A673 (cell line): ENCODE results near the gene ITGA6. TPM values are rescaled to one million over a fixed set of nuclear protein-coding genes. Genes with fewer than 3 reads are reported as not detected.

Experiments
- BruUV-seq: library from RNA; stranded (reverse); fragments of 400-500 nt; replicated peaks from 2 replicates; lab custom pipeline; 2021; lab: Mats Ljungman, UMichigan
- CTCF ChIA-PET: fragments of 300-600 bp; sonication (Branson Sonifier 250); formaldehyde crosslinking; loops from one replicate; lab custom pipeline; 2022; ENCODE audit warnings: antibody characterized with exemption; lab: Charles Lee
- POLR2A ChIA-PET: fragments of 300-600 bp; sonication (Branson Sonifier 250); formaldehyde crosslinking; loops from one replicate; lab custom pipeline; 2022; ENCODE audit warnings: antibody characterized with exemption; ENCODE audit not compliant: low non-redundant PET; lab: Charles Lee
- DNase-seq: peaks from one replicate; pipeline ENCODE4 v3.0.0-alpha.2; 2015; ENCODE audit warnings: low spot score
- H3K27ac ChIP-seq: fragments of 200-600 bp; sonication (generic); 2 replicates; pipeline ENCODE4 v1.5.1; 2016; ENCODE audit warnings: mixed run types, low read depth, mild to moderate bottlenecking, mixed read lengths, antibody characterized with exemption, low read length; ENCODE audit not compliant: poor library complexity, severe bottlenecking
- H3K27me3 ChIP-seq: fragments of 200-600 bp; sonication (generic); replicated peaks from 2 replicates; pipeline ENCODE4 v1.6.1; 2017; ENCODE audit warnings: mixed run types, low read depth, mild to moderate bottlenecking, mixed read lengths, antibody characterized with exemption, low read length; ENCODE audit not compliant: insufficient read depth, poor library complexity
- H3K36me3 ChIP-seq: fragments of 200-600 bp; sonication (generic); 2 replicates; pipeline ENCODE4 v1.6.1; 2016; ENCODE audit warnings: mixed run types, mild to moderate bottlenecking, mixed read lengths, antibody characterized with exemption, low read length; ENCODE audit not compliant: insufficient read depth, poor library complexity, severe bottlenecking
- H3K4me1 ChIP-seq: fragments of 200-600 bp; sonication (generic); 2 replicates; pipeline ENCODE4 v1.6.1; 2017; ENCODE audit warnings: mixed run types, mild to moderate bottlenecking, mixed read lengths, antibody characterized with exemption, low read length; ENCODE audit not compliant: insufficient read depth, poor library complexity, severe bottlenecking
- H3K4me3 ChIP-seq: fragments of 200-600 bp; sonication (generic); 2 replicates; pipeline ENCODE4 v1.5.1; 2016; ENCODE audit warnings: low read depth, mixed run types, mild to moderate bottlenecking, mixed read lengths, low read length; ENCODE audit not compliant: poor library complexity, severe bottlenecking
- H3K9me3 ChIP-seq: fragments of 200-600 bp; sonication (generic); 2 replicates; pipeline ENCODE4 v1.6.1; 2016; ENCODE audit warnings: mixed run types, low read depth, mild to moderate bottlenecking, mixed read lengths, antibody characterized with exemption, low read length; ENCODE audit not compliant: poor library complexity, severe bottlenecking
- CTCF ChIP-seq: fragments of 300-800, 200-600 bp; sonication (generic); conservative IDR thresholded peaks from 2 replicates; pipeline ENCODE4 v1.5.1; 2017; ENCODE audit warnings: low read depth, mild to moderate bottlenecking, antibody characterized with exemption, low read length, moderate library complexity, mixed read lengths
- EZH2 ChIP-seq: fragments of 200-600 bp; sonication (generic); IDR thresholded peaks from 2 replicates; pipeline ENCODE4 v1.6.1; 2017; ENCODE audit warnings: borderline replicate concordance, low read depth, mild to moderate bottlenecking, mixed read lengths, antibody characterized with exemption, low read length; ENCODE audit not compliant: poor library complexity, severe bottlenecking
- intact Hi-C: fragments of 100-400 bp; cut with micrococcal nuclease; formaldehyde crosslinking; loops from one replicate; pipeline ENCODE4 v1.10.0; 2022; ENCODE audit not compliant: unreplicated experiment
- total RNA-seq: library from RNA; stranded (reverse); gene quantifications from 2 replicates; pipeline ENCODE4 v1.2.3, GENCODE V29; 2021

ITGA6 gene
- total RNA-seq, 1 experiment from 2014 or later = 7.7 TPM

GRCh38 chr2:172429301-172429968, 2.0 kb downstream of the ITGA6 start:
- Histone ChIP-seq H3K4me1 (peaks cover 17% of the 10 kb centered on the region), H3K27me3 (peaks cover 12% of the 10 kb centered on the region), H3K4me3 (no peak overlapping the region), H3K36me3 (no peaks in the 10 kb centered on the region), H3K27ac (no peak overlapping the region), H3K9me3 (no peaks in the 10 kb centered on the region)
- no peak for DNase-seq
- CTCF ChIA-PET = no interaction called here
- intact Hi-C loops = no loop called here
- no TSS peak for BruUV-seq
- POLR2A ChIA-PET = interaction anchor here (0.6 kb wide), 1 partner anchor 10 kb away, joined by 3 read pairs; no protein-coding TSS in a partner anchor
- no peak; the same call in 1 of the 2 replicates for TF ChIP-seq CTCF
- TF ChIP-seq EZH2 = no peak

GRCh38 chr2:172430027-172430426, 2.6 kb downstream of the ITGA6 start:
- TF ChIP-seq CTCF (no peak), EZH2 (no peak)
- H3K4me3 ChIP-seq = no peak overlapping the region
- no TSS peak for BruUV-seq
- no peak for DNase-seq
- H3K9me3 ChIP-seq = no peaks in the 10 kb centered on the region
- CTCF ChIA-PET = no interaction called here
- H3K27ac ChIP-seq = no peak overlapping the region
- intact Hi-C loops = no loop called here
- POLR2A ChIA-PET = interaction anchor here (0.6 kb wide), 1 partner anchor 9 kb away, joined by 3 read pairs; no protein-coding TSS in a partner anchor
- peaks cover 17% of the 10 kb centered on the region for H3K4me1 ChIP-seq
- H3K36me3 ChIP-seq = no peaks in the 10 kb centered on the region
- H3K27me3 ChIP-seq = peaks cover 12% of the 10 kb centered on the region

GRCh38 chr2:172430678-172431077, 3.3 kb downstream of the ITGA6 start:
- Histone ChIP-seq H3K27ac (no peak overlapping the region), H3K9me3 (no peaks in the 10 kb centered on the region), H3K36me3 (no peaks in the 10 kb centered on the region), H3K4me3 (no peak overlapping the region), H3K27me3 (peaks cover 12% of the 10 kb centered on the region), H3K4me1 (peaks cover 17% of the 10 kb centered on the region)
- no TSS peak for BruUV-seq
- DNase-seq = no peak
- TF ChIP-seq EZH2 (no peak), CTCF (no peak)
- intact Hi-C loops = no loop called here
- ChIA-PET POLR2A (no interaction called here), CTCF (no interaction called here)
